Nephron progenitor cell (in vitro differentiated cells): Measurements from ENCODE around the gene SGPP2.

Experiments used
- DNase-seq: peaks from one replicate; pipeline ENCODE4 v3.0.0; 2021
- H3K27ac Mint-ChIP-seq: 2 replicates; pipeline ENCODE4 v1.8.0; 2021; ENCODE audit warnings: mild to moderate bottlenecking, moderate library complexity, mixed read lengths
- H3K27me3 Mint-ChIP-seq: 2 replicates; pipeline ENCODE4 v1.8.0; 2021; ENCODE audit warnings: mild to moderate bottlenecking, low read depth, mixed read lengths; ENCODE audit not compliant: poor library complexity
- H3K36me3 Mint-ChIP-seq: 2 replicates; pipeline ENCODE4 v1.8.0; 2021; ENCODE audit warnings: low read depth, mixed read lengths
- H3K4me1 Mint-ChIP-seq: 2 replicates; pipeline ENCODE4 v1.8.0; 2021; ENCODE audit warnings: mixed read lengths
- H3K4me3 Mint-ChIP-seq: 2 replicates; pipeline ENCODE4 v1.8.0; 2021; ENCODE audit warnings: mild to moderate bottlenecking, moderate library complexity, mixed read lengths
- H3K9me3 Mint-ChIP-seq: 2 replicates; pipeline ENCODE4 v1.8.0; 2021; ENCODE audit warnings: mild to moderate bottlenecking, moderate library complexity, mixed read lengths
- CTCF ChIP-seq: fragments of 200-600 bp; sonication (generic); IDR thresholded peaks from 2 replicates; pipeline ENCODE4 v1.5.0; 2021; ENCODE audit warnings: antibody characterized with exemption

SGPP2 gene, protein sequence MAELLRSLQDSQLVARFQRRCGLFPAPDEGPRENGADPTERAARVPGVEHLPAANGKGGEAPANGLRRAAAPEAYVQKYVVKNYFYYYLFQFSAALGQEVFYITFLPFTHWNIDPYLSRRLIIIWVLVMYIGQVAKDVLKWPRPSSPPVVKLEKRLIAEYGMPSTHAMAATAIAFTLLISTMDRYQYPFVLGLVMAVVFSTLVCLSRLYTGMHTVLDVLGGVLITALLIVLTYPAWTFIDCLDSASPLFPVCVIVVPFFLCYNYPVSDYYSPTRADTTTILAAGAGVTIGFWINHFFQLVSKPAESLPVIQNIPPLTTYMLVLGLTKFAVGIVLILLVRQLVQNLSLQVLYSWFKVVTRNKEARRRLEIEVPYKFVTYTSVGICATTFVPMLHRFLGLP

GRCh38 chr2:222424276-222424728 is at the start of gene SGPP2:
Gene SGPP2 (plus strand): TSS chr2:222424543. CDS start chr2:222424603, 60 bp downstream.
- H3K27ac Mint-ChIP-seq: no peak within 1 kb of the TSS
- H3K9me3 Mint-ChIP-seq: peaks cover 7% of the 10 kb centered on the region

DNA sequence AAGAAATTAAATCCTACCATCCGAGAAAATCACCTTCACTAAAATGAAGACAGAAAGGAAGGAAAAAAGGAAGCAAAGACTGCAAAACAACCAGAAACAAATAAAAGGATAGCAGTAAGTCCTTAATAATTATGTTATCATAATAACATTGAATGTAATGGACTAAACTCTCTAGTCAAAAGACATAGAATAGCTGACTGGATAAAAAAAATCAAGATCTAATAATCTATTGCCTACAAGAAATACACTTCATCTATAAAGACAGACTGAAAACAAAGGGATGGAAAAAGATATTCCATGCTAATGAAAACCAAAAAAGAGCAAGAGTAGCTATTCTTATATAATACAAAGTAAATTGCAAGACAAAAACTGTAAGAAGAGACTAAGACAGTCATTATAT is 48.5 kb upstream of the SGPP2 start:
- H3K36me3 Mint-ChIP-seq: no peaks in the 10 kb centered on the region
- H3K27ac Mint-ChIP-seq: no peak overlapping the region
- peaks cover 10% of the 10 kb centered on the region for H3K27me3 Mint-ChIP-seq
- no peak for DNase-seq
- H3K4me1 Mint-ChIP-seq: no peaks in the 10 kb centered on the region
- no peak overlapping the region for H3K4me3 Mint-ChIP-seq
- TF ChIP-seq CTCF: no peak
- H3K9me3 Mint-ChIP-seq: peaks cover 48% of the 10 kb centered on the region

More at GRCh38 chr2:222424276-222424728, at the start of gene SGPP2:
- H3K4me3 Mint-ChIP-seq: peak within 1 kb of the TSS; percentile 87
- peaks cover 49% of the 10 kb centered on the region for H3K4me1 Mint-ChIP-seq
- H3K27me3 Mint-ChIP-seq: peaks cover 78% of the 10 kb centered on the region
- DNase-seq: peak; percentile 40
- H3K36me3 Mint-ChIP-seq: no peaks in the 10 kb centered on the region
- TF ChIP-seq CTCF: no peak

GRCh38 chr2:222380456-222380855 is 43.9 kb upstream of the SGPP2 start:
- H3K27me3 Mint-ChIP-seq: peaks cover 6% of the 10 kb centered on the region
- peaks cover 20% of the 10 kb centered on the region for H3K9me3 Mint-ChIP-seq
- H3K27ac Mint-ChIP-seq: no peak overlapping the region
- DNase-seq: no peak
- no peak overlapping the region for H3K4me3 Mint-ChIP-seq
- no peaks in the 10 kb centered on the region for H3K4me1 Mint-ChIP-seq
- no peaks in the 10 kb centered on the region for H3K36me3 Mint-ChIP-seq
- TF ChIP-seq CTCF: no peak

GRCh38 chr2:222381566-222381965 is 42.8 kb upstream of the SGPP2 start:
- no peak for DNase-seq
- peaks cover 20% of the 10 kb centered on the region for H3K9me3 Mint-ChIP-seq
- no peaks in the 10 kb centered on the region for H3K36me3 Mint-ChIP-seq
- no peak overlapping the region for H3K4me3 Mint-ChIP-seq
- H3K27ac Mint-ChIP-seq: no peak overlapping the region
- no peak for TF ChIP-seq CTCF
- peaks cover 9% of the 10 kb centered on the region for H3K27me3 Mint-ChIP-seq
- H3K4me1 Mint-ChIP-seq: no peaks in the 10 kb centered on the region

GRCh38 chr2:222383255-222383654 is 41.1 kb upstream of the SGPP2 start:
- TF ChIP-seq CTCF: no peak
- Mint-ChIP-seq H3K4me3 (no peak overlapping the region), H3K4me1 (no peaks in the 10 kb centered on the region), H3K27ac (no peak overlapping the region), H3K36me3 (no peaks in the 10 kb centered on the region), H3K27me3 (peaks cover 8% of the 10 kb centered on the region), H3K9me3 (peaks cover 24% of the 10 kb centered on the region)
- no peak for DNase-seq

- Mint-ChIP-seq H3K27ac (no peak overlapping the region), H3K27me3 (peaks cover 8% of the 10 kb centered on the region), H3K4me1 (peaks cover 5% of the 10 kb centered on the region), H3K4me3 (no peak overlapping the region), H3K9me3 (peaks cover 16% of the 10 kb centered on the region), H3K36me3 (peaks cover under 1% of the 10 kb centered on the region)
- DNase-seq: no peak
- no peak for TF ChIP-seq CTCF
Measured at GRCh38 chr2:222391743-222392285, 32.5 kb upstream of the SGPP2 start.
